Measurements from ENCODE around the gene AKIRIN1. TPM values are rescaled to one million over a fixed set of nuclear protein-coding genes. Genes with fewer than 3 reads are reported as not detected.
A peak's percentile ranks its signal among the peaks of the same experiment; 100 is the strongest.
"Not testable (repeated sequence)": the region's sequence is repeated elsewhere in the genome, so short reads cannot be mapped to it uniquely, and the experiment has no call there.

AKIRIN1 gene
- total RNA-seq, 2 experiments from 2014 or later: 73.2 to 74.3 TPM

DNA sequence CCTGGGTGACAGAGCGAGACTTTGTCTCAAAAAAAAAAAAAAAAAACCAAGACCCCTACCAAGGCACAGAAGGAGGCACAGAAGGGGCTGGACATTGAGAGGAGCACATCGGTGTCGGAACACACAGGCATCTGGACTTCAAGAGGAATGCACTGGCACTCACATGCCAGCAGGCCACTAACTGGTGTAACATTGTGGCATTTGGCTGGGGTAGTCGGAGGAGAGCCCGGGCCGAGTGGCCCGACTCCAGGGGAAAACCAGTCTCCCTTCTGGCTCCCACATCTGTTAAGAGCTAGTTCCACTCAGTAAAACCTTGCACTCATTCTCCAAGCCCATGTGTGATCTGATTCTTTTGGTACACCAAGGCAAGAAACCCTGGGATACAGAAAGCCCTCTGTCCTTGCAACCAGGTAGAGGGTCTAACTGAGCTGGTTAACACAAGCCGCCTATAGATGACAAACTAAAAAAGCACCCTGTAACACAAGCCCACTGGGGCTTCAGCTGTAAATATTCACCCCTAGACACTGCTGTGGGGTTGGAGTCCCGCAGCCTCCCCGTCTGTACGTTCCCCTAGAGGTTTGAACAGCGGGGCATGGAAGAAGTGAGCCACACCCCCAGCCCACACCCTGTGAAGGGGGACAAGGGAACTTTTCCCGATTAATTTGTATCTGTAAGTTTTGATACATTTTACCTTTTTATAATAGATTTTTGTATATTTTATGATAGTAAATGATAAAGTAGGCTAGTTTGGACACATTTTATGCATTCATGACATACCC lies 17.2 kb upstream of the AKIRIN1 start:
- Mint-ChIP-seq H3K27me3 (no peaks in the 10 kb centered on the region), H3K4me1 (ENCODE audit: low read depth) (peaks cover 7% of the 10 kb centered on the region), H3K9me3 (peaks cover 12% of the 10 kb centered on the region), H3K4me3 (no peak overlapping the region), H3K36me3 (peaks cover 7% of the 10 kb centered on the region), H3K27ac (no peak overlapping the region)
- intact Hi-C loops (cut with micrococcal nuclease): no loop called here
- CTCF ChIA-PET: no interaction called here
- no peak for DNase-seq
- POLR2A ChIA-PET: no interaction called here

DNA sequence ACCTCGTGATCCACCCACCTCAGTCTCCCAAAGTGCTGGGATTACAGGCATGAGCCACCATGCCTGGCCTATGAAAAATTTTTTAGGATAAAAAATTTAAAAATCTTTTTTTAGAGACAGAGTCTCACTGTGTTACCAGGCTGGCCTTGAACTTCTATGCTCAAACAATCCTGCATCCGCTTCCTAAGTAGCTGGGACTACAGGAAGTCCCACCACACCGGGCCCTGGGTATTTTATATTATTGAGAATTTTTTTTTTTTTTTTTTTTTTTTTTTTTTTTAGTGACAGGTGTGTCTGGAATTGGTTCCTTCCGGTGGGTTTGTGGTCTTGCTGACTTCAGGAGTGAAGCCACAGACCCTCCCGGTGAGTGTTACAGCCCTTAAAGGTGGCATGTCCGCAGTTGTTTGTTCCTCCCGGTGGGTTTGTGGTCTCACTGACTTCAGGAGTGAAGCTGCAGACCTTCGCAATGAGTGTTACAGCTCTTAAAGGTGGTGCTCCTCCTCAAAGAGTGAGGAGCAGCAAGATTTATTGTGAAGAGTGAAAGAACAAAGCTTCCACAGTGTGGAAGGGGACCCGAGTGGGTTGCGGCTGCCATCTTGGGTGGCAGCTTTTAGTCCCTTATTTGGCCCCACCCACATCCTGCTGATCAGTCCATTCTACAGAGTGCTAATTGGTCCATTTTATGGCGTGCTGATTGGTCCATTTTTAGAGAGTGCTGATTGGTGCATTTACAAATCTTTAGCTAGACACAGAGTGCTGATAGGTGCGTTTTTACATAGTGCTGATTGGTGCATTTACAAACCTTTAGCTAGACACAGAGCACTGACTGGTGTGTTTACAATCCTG lies 13.5 kb upstream of the AKIRIN1 start:
- POLR2A ChIA-PET: interaction anchor here (1.2 kb wide), 1 partner anchor 49 kb away, joined by 4 read pairs; the partner anchor contains the start of gene NDUFS5
- CTCF ChIA-PET: interaction anchor here (0.8 to 1.4 kb wide), 4 partner anchors 14 to 121 kb away, joined by 3 read pairs; no protein-coding TSS in a partner anchor
- H3K4me1 Mint-ChIP-seq (ENCODE audit: low read depth); intact Hi-C loops (cut with micrococcal nuclease); H3K36me3 Mint-ChIP-seq; H3K27me3 Mint-ChIP-seq: not testable (repeated sequence)
- Mint-ChIP-seq H3K27ac (peak overlapping the region; percentile 75), H3K4me3 (peak overlapping the region; percentile 32), H3K9me3 (peaks cover 18% of the 10 kb centered on the region)
- DNase-seq: peak; percentile 73

- peak overlapping the region; percentile 75 for H3K27ac Mint-ChIP-seq
- H3K4me1 Mint-ChIP-seq (ENCODE audit: low read depth); intact Hi-C loops (cut with micrococcal nuclease); H3K27me3 Mint-ChIP-seq; H3K4me3 Mint-ChIP-seq; H3K36me3 Mint-ChIP-seq: not testable (repeated sequence)
- CTCF ChIA-PET: interaction anchor here (0.8 to 1.4 kb wide), 4 partner anchors 14 to 120 kb away, joined by 3 read pairs; no protein-coding TSS in a partner anchor
- POLR2A ChIA-PET: interaction anchor here (1.2 kb wide), 1 partner anchor 48 kb away, joined by 4 read pairs; the partner anchor contains the start of gene NDUFS5
- peak; percentile 38 for DNase-seq
- peaks cover 18% of the 10 kb centered on the region for H3K9me3 Mint-ChIP-seq
Observed at GRCh38 chr1:38978245-38978542, 12.9 kb upstream of the AKIRIN1 start.

DNA sequence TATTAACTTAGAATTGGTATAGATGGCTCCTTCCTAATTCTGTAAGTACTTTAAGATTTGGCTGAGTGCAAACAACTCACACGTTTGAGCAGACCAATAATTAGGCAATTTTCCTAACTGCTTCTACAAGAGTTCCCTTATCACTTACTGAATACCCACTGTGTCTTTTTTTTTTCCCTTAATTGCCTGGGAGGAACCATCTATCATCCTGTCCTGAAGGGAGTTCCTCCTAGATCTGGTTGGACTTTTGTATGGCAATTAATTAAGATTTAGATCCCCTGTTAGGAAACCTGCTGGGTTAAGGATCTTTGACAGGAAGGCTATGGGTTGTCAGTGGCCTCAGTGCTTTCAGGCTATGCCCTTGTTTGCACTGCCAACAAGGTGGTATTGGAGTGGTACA lies 11.7 kb upstream of the AKIRIN1 start:
- H3K4me3 Mint-ChIP-seq, H3K27me3 Mint-ChIP-seq: not testable (repeated sequence)

GRCh38 chr1:38989979-38990378 lies 1.1 kb upstream of the AKIRIN1 start:
- no peak for DNase-seq
- H3K27me3 Mint-ChIP-seq: no peaks in the 10 kb centered on the region
- POLR2A ChIA-PET: interaction anchor here (1.3 to 1.5 kb wide), 2 partner anchors 13 to 130 kb away, joined by 3 to 6 read pairs; partner anchors contain the start of gene RRAGC
- peak overlapping the region; percentile 83 for H3K27ac Mint-ChIP-seq
- no peaks in the 10 kb centered on the region for H3K9me3 Mint-ChIP-seq
- peaks cover 20% of the 10 kb centered on the region for H3K36me3 Mint-ChIP-seq
- peak overlapping the region; percentile 81 for H3K4me3 Mint-ChIP-seq
- intact Hi-C loops (cut with micrococcal nuclease): loop anchor here (2.0 to 10.0 kb wide), 3 partner anchors 37 to 205 kb away; partner anchors contain the start of genes MYCBP and NDUFS5
- CTCF ChIA-PET: interaction anchor here (0.9 to 2.9 kb wide), 3 partner anchors 10 to 134 kb away, joined by 3 to 6 read pairs (median 3); no protein-coding TSS in a partner anchor
- peaks cover 38% of the 10 kb centered on the region for H3K4me1 Mint-ChIP-seq (ENCODE audit: low read depth)

More for the DNA sequence above, 11.7 kb upstream of the AKIRIN1 start:
- H3K36me3 Mint-ChIP-seq; H3K4me1 Mint-ChIP-seq (ENCODE audit: low read depth); intact Hi-C loops (cut with micrococcal nuclease); DNase-seq; CTCF ChIA-PET; POLR2A ChIA-PET; H3K27ac Mint-ChIP-seq: not testable (repeated sequence)
- H3K9me3 Mint-ChIP-seq: peaks cover 18% of the 10 kb centered on the region

DNA sequence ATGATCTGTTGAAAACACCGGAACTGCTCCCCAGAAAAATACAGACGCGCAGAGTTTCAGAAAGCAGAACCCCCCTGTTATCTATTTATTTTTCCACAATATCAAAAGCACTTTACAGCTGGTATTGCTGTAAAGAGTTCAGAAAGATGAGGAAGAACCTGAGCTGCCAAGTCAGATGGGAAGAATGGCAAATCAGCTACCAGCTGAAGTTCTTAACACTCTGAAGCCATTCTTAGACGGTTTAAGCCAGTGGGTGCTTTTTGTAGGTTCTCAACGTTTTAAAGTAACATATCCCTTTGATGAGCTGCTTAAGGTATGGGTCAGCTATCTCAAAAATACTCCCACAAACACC lies 714 bp upstream of the AKIRIN1 start:
- POLR2A ChIA-PET: interaction anchor here (1.3 to 1.5 kb wide), 2 partner anchors 13 to 131 kb away, joined by 3 to 6 read pairs; partner anchors contain the start of gene RRAGC
- Mint-ChIP-seq H3K36me3 (peaks cover 23% of the 10 kb centered on the region), H3K4me1 (ENCODE audit: low read depth) (peaks cover 42% of the 10 kb centered on the region), H3K4me3 (peak overlapping the region; percentile 81), H3K27ac (peak overlapping the region; percentile 83), H3K27me3 (no peaks in the 10 kb centered on the region), H3K9me3 (no peaks in the 10 kb centered on the region)
- no peak for DNase-seq
- intact Hi-C loops (cut with micrococcal nuclease): loop anchor here (2.0 to 10.0 kb wide), 3 partner anchors 37 to 204 kb away; partner anchors contain the start of genes MYCBP and NDUFS5
- CTCF ChIA-PET: interaction anchor here (0.9 to 2.9 kb wide), 3 partner anchors 9 to 134 kb away, joined by 3 to 6 read pairs (median 3); no protein-coding TSS in a partner anchor

DNA sequence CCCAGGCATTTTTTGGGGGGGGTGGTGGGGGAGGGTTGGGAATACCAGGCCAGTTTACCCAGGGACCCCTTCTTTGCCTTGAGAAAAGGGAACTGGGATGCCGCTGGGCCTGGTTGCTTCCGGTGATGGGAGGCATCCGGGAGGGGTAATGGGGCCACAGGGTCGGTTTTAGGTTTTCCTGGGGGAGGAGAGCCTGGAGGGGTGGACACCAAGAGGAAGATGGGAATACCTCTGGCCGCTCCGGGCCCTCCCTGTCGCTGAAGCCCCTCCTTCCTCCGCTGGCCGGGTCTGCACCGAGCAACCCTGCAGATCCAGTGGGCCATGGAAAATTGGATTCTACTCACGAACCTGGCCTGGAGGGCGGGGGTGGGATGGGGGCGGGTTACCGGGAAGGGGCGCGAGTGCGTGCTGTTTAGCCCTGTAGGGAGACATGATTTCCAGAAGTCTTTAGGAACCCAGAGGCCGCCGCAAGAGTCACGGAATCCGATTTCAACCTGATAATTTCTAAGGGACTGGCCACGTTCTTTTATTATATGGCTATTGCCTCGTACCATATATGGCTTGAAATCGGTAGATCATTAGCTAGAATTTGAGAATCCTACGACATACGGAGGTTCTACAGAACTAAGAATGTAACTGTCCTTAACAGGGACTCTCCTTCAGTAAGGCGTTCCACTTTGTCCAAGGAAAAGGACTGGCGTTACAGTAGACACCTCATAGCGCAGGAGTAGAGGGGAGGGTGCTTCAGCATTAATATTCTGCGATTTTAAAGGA lies 749 bp downstream of the AKIRIN1 start:
- DNase-seq: no peak

DNA sequence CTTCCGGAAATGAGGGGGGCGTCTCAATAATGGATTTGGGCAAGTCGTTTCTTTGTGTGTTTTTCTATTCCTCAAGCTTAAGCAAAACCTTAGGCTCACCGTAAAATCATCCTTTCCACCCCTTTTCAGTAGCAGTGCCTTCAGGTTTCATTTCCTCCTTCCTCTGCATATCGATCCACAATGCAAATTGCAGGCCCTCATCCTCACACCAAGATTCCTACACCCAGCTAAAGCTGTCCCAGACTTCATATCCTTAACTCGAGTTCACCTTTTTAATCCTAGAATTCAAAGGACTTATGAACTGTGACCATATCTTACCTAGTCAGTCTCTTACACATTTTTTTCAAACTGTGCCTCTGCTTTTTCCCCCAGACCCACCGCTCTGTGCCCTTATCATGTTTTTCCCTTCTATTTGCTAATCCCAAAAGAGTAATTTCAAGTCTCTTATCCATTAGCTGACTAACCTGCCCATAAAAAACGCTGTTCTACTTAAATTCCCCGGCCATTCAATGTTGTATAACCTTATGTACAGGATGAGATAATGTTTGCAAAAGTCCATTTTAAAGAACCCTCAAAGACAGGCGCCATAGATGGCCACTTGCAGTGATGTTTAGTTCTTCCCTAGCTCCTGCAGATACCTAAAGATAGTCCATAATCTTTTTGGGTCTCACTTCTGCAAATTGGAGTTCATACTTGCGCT lies 1.5 kb downstream of the AKIRIN1 start:
- no peaks in the 10 kb centered on the region for H3K27me3 Mint-ChIP-seq
- H3K4me1 Mint-ChIP-seq (ENCODE audit: low read depth): peaks cover 58% of the 10 kb centered on the region
- CTCF ChIA-PET: interaction anchor here (0.7 to 1.1 kb wide), 3 partner anchors 9 to 29 kb away, joined by 3 to 6 read pairs (median 4); no protein-coding TSS in a partner anchor
- intact Hi-C loops (cut with micrococcal nuclease): loop anchor here (1.0 to 10.0 kb wide), 3 partner anchors 10 to 202 kb away; partner anchors contain the start of gene NDUFS5
- no peak for DNase-seq
- H3K9me3 Mint-ChIP-seq: no peaks in the 10 kb centered on the region
- H3K36me3 Mint-ChIP-seq: peaks cover 30% of the 10 kb centered on the region
- peak overlapping the region; percentile 81 for H3K4me3 Mint-ChIP-seq
- peak overlapping the region; percentile 84 for H3K27ac Mint-ChIP-seq
- POLR2A ChIA-PET: interaction anchor here (1.3 kb wide), 1 partner anchor 34 kb away, joined by 5 read pairs; the partner anchor contains the start of gene NDUFS5

More for the DNA sequence above, 749 bp downstream of the AKIRIN1 start:
- Mint-ChIP-seq H3K9me3 (no peaks in the 10 kb centered on the region), H3K4me1 (ENCODE audit: low read depth) (peaks cover 52% of the 10 kb centered on the region), H3K4me3 (peak overlapping the region; percentile 81), H3K27me3 (no peaks in the 10 kb centered on the region), H3K27ac (peak overlapping the region; percentile 84), H3K36me3 (peaks cover 30% of the 10 kb centered on the region)
- CTCF ChIA-PET: interaction anchor here (0.8 to 1.1 kb wide), 2 partner anchors 8 to 28 kb away, joined by 4 to 6 read pairs; no protein-coding TSS in a partner anchor
- intact Hi-C loops (cut with micrococcal nuclease): loop anchor here (1.0 to 10.0 kb wide), 5 partner anchors 10 to 203 kb away; partner anchors contain the start of genes MYCBP, NDUFS5 and RRAGC
- POLR2A ChIA-PET: interaction anchor here (1.3 kb wide), 1 partner anchor 34 kb away, joined by 5 read pairs; the partner anchor contains the start of gene NDUFS5

DNA sequence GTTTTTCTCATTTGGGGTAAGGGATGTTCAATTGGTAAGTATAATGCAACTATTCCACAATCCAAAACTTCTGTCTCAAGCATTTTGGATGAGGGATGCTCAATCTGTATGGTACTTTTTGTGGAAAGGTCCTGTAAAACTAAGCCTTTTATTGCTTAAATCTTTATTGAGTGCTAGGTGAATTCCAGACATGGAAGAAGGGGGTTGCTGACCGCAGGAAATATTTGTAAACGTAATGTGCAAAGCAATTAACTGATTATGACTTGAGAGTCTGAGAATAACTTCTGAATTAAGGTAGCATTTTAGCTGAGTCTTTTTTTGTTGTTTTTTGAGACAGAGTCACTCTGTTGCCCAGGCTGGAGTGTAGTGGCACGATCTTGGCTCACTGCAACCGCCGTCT lies 3.1 kb downstream of the AKIRIN1 start:
- peaks cover 41% of the 10 kb centered on the region for H3K36me3 Mint-ChIP-seq
- POLR2A ChIA-PET: no interaction called here
- H3K9me3 Mint-ChIP-seq: no peaks in the 10 kb centered on the region

GRCh38 chr1:38997034-38997900 lies 6.2 kb downstream of the AKIRIN1 start:
- DNase-seq: no peak
- ChIA-PET POLR2A (interaction anchor here (0.8 kb wide), 1 partner anchor 10 kb away, joined by 3 read pairs; no protein-coding TSS in a partner anchor), CTCF (no interaction called here)
- Mint-ChIP-seq H3K9me3 (no peaks in the 10 kb centered on the region), H3K27ac (peak overlapping the region; percentile 79), H3K36me3 (peaks cover 52% of the 10 kb centered on the region), H3K4me1 (ENCODE audit: low read depth) (peaks cover 73% of the 10 kb centered on the region), H3K27me3 (no peaks in the 10 kb centered on the region), H3K4me3 (peak overlapping the region; percentile 25)
- intact Hi-C loops (cut with micrococcal nuclease): loop anchor here (10.0 kb wide), 1 partner anchor 198 kb away; no protein-coding TSS in a partner anchor

More for the DNA sequence above, 3.1 kb downstream of the AKIRIN1 start:
- DNase-seq: no peak
- Mint-ChIP-seq H3K27me3 (no peaks in the 10 kb centered on the region), H3K4me1 (ENCODE audit: low read depth) (peaks cover 69% of the 10 kb centered on the region), H3K27ac (peak overlapping the region; percentile 53), H3K4me3 (peak overlapping the region; percentile 24)
- intact Hi-C loops (cut with micrococcal nuclease): loop anchor here (5.0 to 10.0 kb wide), 2 partner anchors 33 to 201 kb away; partner anchors contain the start of gene NDUFS5
- CTCF ChIA-PET: no interaction called here

Measured in activated CD4-positive, alpha-beta memory T cell treated with anti-CD3 and anti-CD28 coated beads for 36 hours (primary cell).